Stimulated activated naive B cell treated with anti-CD40 and anti-IgM and Interleukin-4, amounts not matched to agents 10 μg/mL and 1 μg/mL and 100 μg/mL, for 72 hours (primary cell): ENCODE measurements around the gene TMTC4.
"Not testable (repeated sequence)": the region's sequence is repeated elsewhere in the genome, so short reads cannot be mapped to it uniquely, and the experiment has no call there.

Experiments
- ATAC-seq, 2 donors: fragments of 150-1000 bp; cut with Tn5 transposase; replicated peaks; 2 replicates each; pipeline ENCODE4 v1.10.0; 2021; ENCODE audit warnings: moderate library complexity in 1 of 2
- DNase-seq: peaks from one replicate; pipeline ENCODE4 v3.0.0; 2021
- H3K27ac Mint-ChIP-seq: one replicate; pipeline ENCODE4 v1.8.0; 2022; ENCODE audit warnings: mild to moderate bottlenecking, mixed read lengths
- H3K27me3 Mint-ChIP-seq, 2 donors: one replicate each; pipeline ENCODE4 v1.8.0; 2022; ENCODE audit warnings: mixed read lengths in 2 of 2
- H3K36me3 Mint-ChIP-seq, 2 donors: one replicate each; pipeline ENCODE4 v1.8.0; 2022; ENCODE audit warnings: mixed read lengths in 2 of 2, mild to moderate bottlenecking in 1 of 2
- H3K4me1 Mint-ChIP-seq, 2 donors: one replicate each; pipeline ENCODE4 v1.8.0; 2022; ENCODE audit warnings: mixed read lengths in 2 of 2, mild to moderate bottlenecking in 1 of 2
- H3K4me3 Mint-ChIP-seq, 2 donors: one replicate each; pipeline ENCODE4 v1.8.0; 2022; ENCODE audit warnings: mild to moderate bottlenecking in 2 of 2, mixed read lengths in 2 of 2, moderate library complexity in 1 of 2
- H3K9me3 Mint-ChIP-seq, 2 donors: one replicate each; pipeline ENCODE4 v1.8.0; 2022; ENCODE audit warnings: mixed read lengths in 2 of 2, mild to moderate bottlenecking in 1 of 2

TMTC4 gene

DNA sequence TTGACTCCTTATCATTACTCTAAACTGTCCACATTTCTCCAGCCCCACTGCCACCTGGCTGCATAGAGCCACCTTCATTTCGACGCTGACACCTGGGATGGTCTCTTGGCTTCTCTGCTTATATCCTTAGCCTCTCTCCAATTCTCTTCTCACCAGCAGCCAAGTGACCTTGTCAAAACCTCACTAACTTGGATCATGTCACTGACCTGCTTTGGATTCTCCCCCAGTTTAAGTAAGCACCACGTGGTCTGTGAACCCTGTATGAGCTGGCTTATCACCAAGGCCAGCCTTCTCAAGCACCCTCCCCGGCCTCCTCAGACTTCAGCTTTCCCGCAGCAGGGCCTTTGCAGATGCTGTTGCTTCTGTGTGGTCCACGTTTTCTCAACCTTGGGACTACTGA, 73.7 kb downstream of the TMTC4 start:
- no peak for DNase-seq
- H3K9me3 Mint-ChIP-seq: no peaks in the 10 kb centered on the region
- no peaks in the 10 kb centered on the region for H3K4me1 Mint-ChIP-seq
- ATAC-seq: no peak
- no peak overlapping the region for H3K4me3 Mint-ChIP-seq
- H3K27me3 Mint-ChIP-seq: peaks cover 0 to 4% of the 10 kb centered on the region in 2 donors
- peaks cover 4 to 22% of the 10 kb centered on the region in 2 donors for H3K36me3 Mint-ChIP-seq
- no peak overlapping the region for H3K27ac Mint-ChIP-seq

DNA sequence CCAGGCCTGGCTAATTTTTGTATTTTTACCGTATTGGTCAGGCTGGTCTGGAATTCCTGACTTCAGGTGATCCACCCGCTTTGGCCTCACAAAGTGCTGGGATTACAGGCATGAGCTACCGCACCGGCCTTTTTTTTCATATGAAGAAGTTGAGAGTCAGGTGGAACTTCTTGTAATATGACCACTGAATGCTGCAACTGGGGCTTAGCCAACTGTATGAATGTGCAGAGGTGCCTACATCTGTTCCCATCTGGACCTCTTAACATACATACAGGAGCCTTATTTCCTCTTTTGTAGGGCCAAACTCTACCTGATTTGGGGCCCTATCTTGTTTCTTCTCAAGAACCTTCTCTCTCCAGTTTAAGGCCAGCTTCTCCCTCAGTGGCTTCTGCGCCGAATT, 74.1 kb downstream of the TMTC4 start:
- Mint-ChIP-seq H3K4me3 (no peak overlapping the region), H3K9me3 (no peaks in the 10 kb centered on the region), H3K27ac (no peak overlapping the region), H3K4me1 (no peaks in the 10 kb centered on the region), H3K27me3 (peaks cover 0 to 4% of the 10 kb centered on the region in 2 donors), H3K36me3 (peaks cover 4 to 19% of the 10 kb centered on the region in 2 donors)
- ATAC-seq (no peak), DNase-seq (no peak)

DNA sequence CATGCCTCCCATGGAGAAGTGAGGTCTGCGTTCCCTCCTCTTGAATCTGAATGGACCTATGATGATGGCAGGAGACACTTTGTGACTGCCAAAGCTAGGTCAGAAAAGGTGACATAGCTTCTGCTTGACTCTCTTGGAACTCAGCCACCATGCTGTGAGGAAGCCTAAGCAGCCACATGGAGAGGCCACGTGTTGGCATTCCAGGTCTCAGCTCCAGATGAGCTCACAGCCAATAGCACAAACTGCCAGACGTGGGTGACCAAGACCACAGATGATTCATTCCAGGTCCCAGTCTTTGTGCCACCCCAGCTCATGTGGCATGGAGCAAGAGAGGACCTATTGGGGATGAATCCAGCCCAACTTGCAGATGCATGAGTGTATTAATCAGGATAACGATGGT, 77.3 kb downstream of the TMTC4 start:
- H3K27ac Mint-ChIP-seq: no peak overlapping the region
- no peaks in the 10 kb centered on the region for H3K36me3 Mint-ChIP-seq
- DNase-seq (no peak), ATAC-seq (no peak)
- no peak overlapping the region for H3K4me3 Mint-ChIP-seq
- peaks cover 0 to 8% of the 10 kb centered on the region in 2 donors for H3K27me3 Mint-ChIP-seq
- no peaks in the 10 kb centered on the region for H3K9me3 Mint-ChIP-seq
- no peaks in the 10 kb centered on the region for H3K4me1 Mint-ChIP-seq

DNA sequence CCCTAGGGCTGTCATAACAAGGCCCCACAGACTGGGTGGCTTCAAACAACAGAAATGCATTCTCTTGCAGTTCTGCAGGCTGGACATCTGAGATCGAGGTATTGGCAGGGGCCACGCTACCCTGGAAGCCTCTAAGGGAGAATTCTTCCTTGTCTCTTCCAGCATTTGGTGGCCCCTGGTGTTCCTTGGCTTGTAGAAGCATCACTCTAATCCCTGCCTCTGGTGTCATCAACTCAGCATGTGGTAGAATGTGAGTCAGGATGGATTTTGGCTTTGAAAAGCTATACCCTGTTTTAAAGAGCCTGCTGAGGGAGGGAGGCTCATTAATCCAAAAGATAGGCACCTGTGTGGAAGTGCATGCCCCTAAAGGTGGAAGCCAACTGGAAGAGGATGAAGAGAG, 78.1 kb downstream of the TMTC4 start:
- peaks cover 0 to 8% of the 10 kb centered on the region in 2 donors for H3K27me3 Mint-ChIP-seq
- no peak overlapping the region for H3K4me3 Mint-ChIP-seq
- ATAC-seq (no peak), DNase-seq (no peak)
- no peaks in the 10 kb centered on the region for H3K9me3 Mint-ChIP-seq
- H3K36me3 Mint-ChIP-seq: no peaks in the 10 kb centered on the region
- H3K27ac Mint-ChIP-seq: no peak overlapping the region
- H3K4me1 Mint-ChIP-seq: no peaks in the 10 kb centered on the region

DNA sequence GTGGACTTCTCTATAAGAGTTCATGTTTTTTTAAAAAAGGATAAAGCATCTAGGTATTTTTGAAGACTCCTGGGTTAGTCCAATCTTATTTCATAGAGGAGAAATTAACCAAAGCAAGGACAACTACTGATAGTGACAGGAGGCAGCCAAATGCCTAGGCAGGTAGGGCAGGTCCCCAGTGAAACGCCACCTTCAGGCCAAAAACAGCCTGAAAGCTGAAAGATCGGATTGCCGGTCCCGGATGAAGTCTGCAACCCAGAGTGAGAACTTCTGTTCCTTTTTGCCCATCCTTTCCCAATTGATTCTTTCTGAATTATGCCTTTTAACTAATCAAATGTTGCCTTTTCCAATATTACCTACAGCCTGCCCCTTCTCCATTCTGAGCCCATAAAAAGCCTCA, 79.9 kb downstream of the TMTC4 start:
- Mint-ChIP-seq H3K27me3 (peaks cover 0 to 8% of the 10 kb centered on the region in 2 donors), H3K27ac (no peak overlapping the region), H3K4me3 (no peak overlapping the region), H3K9me3 (no peaks in the 10 kb centered on the region), H3K4me1 (no peaks in the 10 kb centered on the region), H3K36me3 (no peaks in the 10 kb centered on the region)
- ATAC-seq: no peak
- no peak for DNase-seq

DNA sequence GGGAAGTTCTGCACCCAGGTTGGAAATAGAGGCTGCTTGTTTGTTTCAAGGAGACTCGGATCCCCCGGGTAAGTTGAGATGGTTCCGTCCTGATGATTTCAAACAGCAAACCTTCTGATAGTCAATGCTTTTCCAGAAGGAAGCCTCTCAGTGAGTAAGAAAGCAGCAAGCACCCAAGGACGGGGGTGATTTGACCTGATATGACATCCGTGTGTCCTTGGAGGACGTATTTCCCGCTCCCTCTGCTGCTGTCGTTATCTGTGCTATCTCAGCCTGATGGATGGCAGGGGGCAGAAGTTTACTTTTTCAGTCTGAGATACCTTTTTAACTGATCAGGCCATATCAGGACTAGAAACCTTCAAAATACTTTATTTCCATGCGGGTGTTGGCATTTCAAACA, 80.3 kb downstream of the TMTC4 start:
- no peak for DNase-seq
- Mint-ChIP-seq H3K9me3 (no peaks in the 10 kb centered on the region), H3K27ac (no peak overlapping the region), H3K4me1 (peaks cover 0 to under 1% of the 10 kb centered on the region in 2 donors), H3K27me3 (peaks cover 0 to 8% of the 10 kb centered on the region in 2 donors), H3K36me3 (no peaks in the 10 kb centered on the region), H3K4me3 (no peak overlapping the region)
- ATAC-seq: no peak

DNA sequence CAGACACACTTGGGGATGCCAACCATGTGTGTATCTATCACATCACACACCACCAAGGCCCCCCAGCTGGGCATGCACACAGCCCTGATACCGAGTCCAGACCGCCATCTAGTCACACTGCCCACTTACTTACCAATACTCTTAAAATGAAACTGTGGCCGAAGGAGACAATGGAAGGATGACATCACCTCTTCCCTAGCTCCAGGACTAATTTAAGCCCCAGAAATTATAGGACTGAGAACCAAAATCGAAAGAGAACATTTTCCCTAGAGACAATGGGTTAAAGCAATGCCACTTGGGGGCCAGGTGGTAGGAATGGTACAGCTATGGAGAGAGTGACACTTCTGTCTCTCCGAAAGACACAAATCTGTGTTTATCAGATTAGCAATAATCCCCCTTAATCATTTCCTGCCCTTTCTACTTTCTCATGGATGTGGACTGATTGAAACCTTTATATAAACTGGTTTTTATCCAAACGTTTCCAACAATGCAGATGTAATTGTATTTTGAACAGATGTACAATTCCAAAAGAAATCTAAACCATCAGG, 85.3 kb downstream of the TMTC4 start:
- H3K9me3 Mint-ChIP-seq: peaks cover 4% of the 10 kb centered on the region in 2 donors
- H3K27me3 Mint-ChIP-seq: no peaks in the 10 kb centered on the region
- H3K36me3 Mint-ChIP-seq: peaks cover 0 to 3% of the 10 kb centered on the region in 2 donors
- H3K4me3 Mint-ChIP-seq: peak overlapping the region; percentile 88 to 91
- ATAC-seq (no peak), DNase-seq (no peak)
- peaks cover 8 to 23% of the 10 kb centered on the region in 2 donors for H3K4me1 Mint-ChIP-seq
- peak overlapping the region; percentile 91 for H3K27ac Mint-ChIP-seq

DNA sequence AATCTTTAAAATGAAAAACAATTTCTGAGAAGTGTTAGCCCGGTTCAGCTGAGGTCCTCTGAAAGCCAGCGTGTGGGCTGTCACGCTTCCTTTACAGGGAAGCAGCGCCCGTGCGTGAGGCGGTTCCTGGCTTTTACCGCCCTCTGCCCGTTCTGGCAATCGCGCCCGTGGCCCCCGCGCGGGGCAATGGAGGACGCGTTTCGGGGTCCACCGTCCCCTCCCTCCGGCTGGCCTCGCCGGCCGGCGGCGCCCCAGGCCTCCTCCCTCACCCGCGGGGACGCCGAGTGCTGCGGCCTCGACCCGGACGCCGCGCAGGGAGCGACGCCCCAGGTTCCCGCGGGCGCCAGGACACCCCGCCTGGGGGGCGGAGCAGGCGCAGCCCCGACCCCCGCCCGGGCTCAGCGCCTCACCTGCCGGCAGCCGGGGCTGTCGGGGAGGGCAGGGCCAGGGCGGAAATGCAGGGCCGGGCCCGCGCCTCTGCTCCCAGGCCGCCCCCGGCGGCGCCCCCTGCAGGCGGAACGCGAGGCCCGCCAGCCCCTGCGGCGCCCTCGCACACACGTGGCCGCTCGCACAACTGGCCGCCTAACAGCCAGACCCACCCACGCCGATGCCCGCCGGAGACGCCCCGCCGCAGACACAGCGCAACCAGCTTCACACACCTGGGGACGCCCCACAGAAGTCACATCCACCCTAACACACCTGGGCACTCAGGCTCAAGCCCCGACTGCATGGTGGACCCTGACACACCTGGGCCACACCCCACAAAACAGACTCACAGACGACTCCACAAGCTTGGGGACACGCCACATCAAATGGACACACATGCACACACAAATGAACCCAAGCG, 86.0 kb downstream of the TMTC4 start, which contains the start of gene GGACT:
Gene GGACT, minus strand, starts transcription at position 459 of the 847 bp plus-strand sequence. CDS start 56,198 bp downstream, outside the sequence.
- peak within 1 kb of the TSS; percentile 91 for H3K27ac Mint-ChIP-seq
- ATAC-seq (peak; percentile 98 to 99), DNase-seq (peak; percentile 82)
- H3K4me1 Mint-ChIP-seq: peaks cover 8 to 23% of the 10 kb centered on the region in 2 donors
- no peaks in the 10 kb centered on the region for H3K27me3 Mint-ChIP-seq
- peak within 1 kb of the TSS; percentile 88 to 91 for H3K4me3 Mint-ChIP-seq
- H3K9me3 Mint-ChIP-seq: peaks cover 4% of the 10 kb centered on the region in 2 donors
- peaks cover 0 to 3% of the 10 kb centered on the region in 2 donors for H3K36me3 Mint-ChIP-seq

DNA sequence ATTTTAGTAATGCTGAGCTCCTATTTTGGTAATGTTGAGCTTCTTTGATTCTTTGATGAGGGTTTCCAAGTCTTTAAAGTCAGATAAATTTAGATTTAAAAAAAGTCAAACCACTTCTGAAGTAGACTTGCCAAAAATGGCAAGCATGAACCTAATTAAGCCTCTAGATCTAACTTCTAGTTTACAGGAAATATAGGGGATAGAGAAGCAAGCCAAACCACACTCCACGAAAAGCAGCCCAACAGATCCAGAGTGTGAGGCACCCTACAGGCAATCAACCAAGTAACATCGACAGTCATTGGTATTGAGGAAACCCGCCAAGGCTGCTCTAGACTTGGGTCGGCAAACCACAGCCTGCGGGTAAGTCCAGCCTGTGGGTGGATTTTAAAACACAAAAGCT, 89.7 kb downstream of the TMTC4 start:
- Mint-ChIP-seq H3K9me3 (peaks cover 4% of the 10 kb centered on the region in 2 donors), H3K4me3 (no peak overlapping the region), H3K36me3 (peaks cover 14 to 24% of the 10 kb centered on the region in 2 donors), H3K27ac (no peak overlapping the region), H3K27me3 (no peaks in the 10 kb centered on the region), H3K4me1 (peaks cover 8 to 23% of the 10 kb centered on the region in 2 donors)
- no peak for DNase-seq
- ATAC-seq: no peak

DNA sequence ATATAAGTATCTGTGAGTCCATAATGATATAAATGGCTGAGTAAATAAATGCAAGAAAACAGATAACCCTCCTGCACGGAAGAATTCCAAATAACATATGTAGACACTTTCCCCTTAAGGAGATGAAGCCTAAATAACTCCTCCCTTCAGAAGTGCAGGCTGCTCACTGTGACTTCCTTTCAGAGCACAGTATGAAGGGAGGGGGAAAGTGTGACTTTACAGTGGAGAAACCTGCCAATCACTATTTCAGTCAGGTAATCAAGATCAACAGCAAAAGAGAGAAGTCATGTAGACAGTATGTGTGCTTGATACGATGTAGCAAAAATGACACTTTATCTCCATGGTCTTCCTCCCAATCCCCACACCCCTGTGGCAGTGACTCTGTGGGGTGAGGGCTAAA, 93.1 kb downstream of the TMTC4 start:
- Mint-ChIP-seq H3K36me3 (peaks cover 20 to 31% of the 10 kb centered on the region in 2 donors), H3K4me1 (peaks cover under 1 to 1% of the 10 kb centered on the region in 2 donors)

DNA sequence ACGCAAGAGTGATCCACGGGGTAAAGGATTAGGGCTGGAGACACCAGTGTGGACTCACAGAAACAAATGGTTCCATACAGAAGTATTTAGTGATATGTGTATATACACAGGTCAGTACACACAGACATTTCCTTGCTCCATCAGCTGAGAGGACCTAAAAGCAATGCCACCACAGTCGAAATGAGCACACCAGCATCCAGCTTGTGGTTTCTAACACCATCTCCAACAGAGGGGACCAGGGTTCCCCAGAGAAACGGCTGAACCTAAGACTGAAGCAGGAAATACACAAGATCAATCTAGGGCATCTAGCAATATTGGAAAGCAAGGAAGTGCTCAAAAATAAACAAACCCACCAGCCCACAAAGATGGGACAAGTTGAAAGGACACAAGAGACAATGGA, 93.6 kb downstream of the TMTC4 start:
- ATAC-seq (no peak), DNase-seq (no peak)
- H3K36me3 Mint-ChIP-seq: peaks cover 21 to 31% of the 10 kb centered on the region in 2 donors
- no peaks in the 10 kb centered on the region for H3K27me3 Mint-ChIP-seq
- no peaks in the 10 kb centered on the region for H3K9me3 Mint-ChIP-seq
- H3K4me3 Mint-ChIP-seq: no peak overlapping the region
- no peak overlapping the region for H3K27ac Mint-ChIP-seq
- H3K4me1 Mint-ChIP-seq: no peaks in the 10 kb centered on the region

More for the DNA sequence above, 93.1 kb downstream of the TMTC4 start:
- H3K27ac Mint-ChIP-seq: no peak overlapping the region
- H3K27me3 Mint-ChIP-seq: no peaks in the 10 kb centered on the region
- H3K9me3 Mint-ChIP-seq: no peaks in the 10 kb centered on the region
- H3K4me3 Mint-ChIP-seq: no peak overlapping the region
- ATAC-seq (no peak), DNase-seq (no peak)

DNA sequence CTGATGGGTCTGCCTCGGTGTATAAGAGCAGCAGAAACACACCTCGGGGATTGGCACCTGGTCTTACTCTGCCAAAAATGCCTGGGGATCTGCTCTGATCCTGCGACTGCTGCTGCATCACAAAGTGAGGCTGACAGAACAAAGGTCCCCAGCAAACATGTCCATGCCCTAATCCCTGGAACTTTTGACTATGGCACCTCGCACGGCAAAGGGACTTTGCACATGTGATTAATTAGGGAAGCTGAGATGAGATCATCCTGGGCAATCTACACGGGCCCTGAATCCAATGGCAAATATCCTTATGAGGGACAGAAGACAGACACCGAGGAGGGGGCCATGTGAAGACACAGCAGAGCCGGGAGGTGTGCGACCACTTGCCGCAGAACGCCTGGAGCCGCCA, 94.5 kb downstream of the TMTC4 start:
- Mint-ChIP-seq H3K4me1 (no peaks in the 10 kb centered on the region), H3K27me3 (no peaks in the 10 kb centered on the region), H3K4me3 (no peak overlapping the region), H3K27ac (no peak overlapping the region), H3K36me3 (peaks cover 21 to 31% of the 10 kb centered on the region in 2 donors), H3K9me3 (no peaks in the 10 kb centered on the region)
- DNase-seq: no peak
- no peak for ATAC-seq

DNA sequence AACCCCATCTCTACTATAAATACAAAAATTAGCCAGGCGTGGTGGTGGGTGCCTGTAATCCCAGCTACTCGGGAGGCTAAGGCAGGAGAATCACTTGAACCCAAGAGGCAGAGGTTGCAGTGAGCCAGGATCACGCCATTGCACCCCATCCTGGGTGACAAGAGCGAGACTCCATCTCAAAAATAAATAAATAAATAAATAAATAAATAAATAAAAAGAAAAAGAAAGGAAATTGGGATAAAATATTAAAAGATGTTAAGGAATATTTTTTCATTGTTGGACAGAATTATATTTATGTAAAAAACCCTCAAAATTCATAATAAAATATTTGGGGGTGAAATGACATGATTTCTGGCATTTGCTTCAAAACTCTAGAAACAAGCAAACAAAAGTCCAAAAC, 97.4 kb downstream of the TMTC4 start:
- H3K27me3 Mint-ChIP-seq, DNase-seq, H3K27ac Mint-ChIP-seq, H3K4me1 Mint-ChIP-seq, ATAC-seq, H3K9me3 Mint-ChIP-seq, H3K4me3 Mint-ChIP-seq: not testable (repeated sequence)
- H3K36me3 Mint-ChIP-seq: peaks cover 21 to 29% of the 10 kb centered on the region in 2 donors

DNA sequence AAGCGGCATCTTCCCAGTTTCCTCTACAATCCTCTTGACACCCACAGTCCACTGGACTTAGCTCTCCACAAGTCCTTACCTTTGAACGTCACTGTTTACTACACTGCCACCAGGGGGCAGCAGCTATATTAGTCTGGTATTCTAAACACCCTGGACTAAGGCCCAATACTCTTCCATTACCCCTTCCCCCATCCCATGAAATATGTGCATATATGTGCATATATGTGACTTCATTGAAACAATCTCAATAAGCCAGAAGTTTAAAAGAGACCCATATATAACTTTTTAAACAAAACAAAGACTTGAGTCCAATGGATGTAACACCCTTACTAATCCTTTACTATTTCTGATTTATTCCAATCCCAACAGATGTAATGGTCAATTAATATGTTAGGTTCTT, 101.5 kb downstream of the TMTC4 start:
- H3K4me3 Mint-ChIP-seq: no peak overlapping the region
- ATAC-seq (peak; percentile 87 to 92), DNase-seq (peak; percentile 50)
- H3K9me3 Mint-ChIP-seq: no peaks in the 10 kb centered on the region
- peaks cover 3 to 5% of the 10 kb centered on the region in 2 donors for H3K36me3 Mint-ChIP-seq
- H3K27me3 Mint-ChIP-seq: no peaks in the 10 kb centered on the region
- H3K27ac Mint-ChIP-seq: no peak overlapping the region
- H3K4me1 Mint-ChIP-seq: peaks cover 0 to 1% of the 10 kb centered on the region in 2 donors

DNA sequence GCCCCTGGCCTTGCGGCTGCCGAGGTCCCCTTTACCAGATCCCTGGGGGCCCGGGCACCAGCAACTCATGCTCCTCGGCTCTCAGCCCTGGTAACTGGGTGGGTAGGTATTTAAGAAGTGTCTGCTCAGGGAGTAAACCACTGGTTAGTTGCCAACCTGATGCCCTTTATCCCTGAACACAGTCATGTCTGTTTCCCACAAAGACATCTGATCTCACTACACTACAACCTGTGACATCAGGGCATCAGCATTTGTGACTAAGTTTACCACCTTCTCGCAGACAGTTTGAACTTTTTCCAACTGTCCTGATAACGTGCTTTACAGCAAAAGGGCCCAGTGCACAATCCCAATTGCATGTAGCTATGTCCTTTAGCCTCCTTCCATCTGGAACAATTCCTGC, 108.1 kb downstream of the TMTC4 start:
- Mint-ChIP-seq H3K4me3 (no peak overlapping the region), H3K36me3 (peaks cover 7 to 21% of the 10 kb centered on the region in 2 donors), H3K27me3 (no peaks in the 10 kb centered on the region), H3K27ac (no peak overlapping the region), H3K4me1 (no peaks in the 10 kb centered on the region), H3K9me3 (peaks cover 0 to 4% of the 10 kb centered on the region in 2 donors)
- DNase-seq: no peak
- no peak for ATAC-seq
